HG03565 (cell line): ENCODE measurements around the gene MAST4.

Experiments
- ATAC-seq: cut with Tn5 transposase; IDR thresholded peaks from one replicate; pipeline ENCODE4 v1.9.1; 2021; ENCODE audit warnings: mild to moderate bottlenecking, moderate library complexity; ENCODE audit not compliant: unreplicated experiment

Gene MAST4

DNA sequence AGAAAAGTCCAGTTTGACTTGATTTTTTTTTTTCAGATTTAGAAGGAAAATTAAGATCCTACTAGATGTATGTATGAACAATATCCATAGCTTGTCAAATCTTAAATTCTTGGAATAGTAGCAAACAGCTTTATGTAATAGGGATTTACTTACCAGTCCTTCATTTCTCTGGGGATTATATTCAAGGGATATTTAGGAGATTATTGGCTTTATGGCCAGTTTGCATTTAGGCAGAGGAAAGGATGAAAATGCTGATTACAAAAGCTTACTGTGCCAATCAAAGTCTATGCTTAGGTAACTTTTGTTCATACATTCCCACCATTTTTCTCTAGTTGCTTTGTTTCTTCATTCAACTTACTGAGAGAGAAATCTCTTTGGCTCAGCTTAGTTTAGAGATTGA, 47.9 kb downstream of the MAST4 start:
- ATAC-seq, result no peak

DNA sequence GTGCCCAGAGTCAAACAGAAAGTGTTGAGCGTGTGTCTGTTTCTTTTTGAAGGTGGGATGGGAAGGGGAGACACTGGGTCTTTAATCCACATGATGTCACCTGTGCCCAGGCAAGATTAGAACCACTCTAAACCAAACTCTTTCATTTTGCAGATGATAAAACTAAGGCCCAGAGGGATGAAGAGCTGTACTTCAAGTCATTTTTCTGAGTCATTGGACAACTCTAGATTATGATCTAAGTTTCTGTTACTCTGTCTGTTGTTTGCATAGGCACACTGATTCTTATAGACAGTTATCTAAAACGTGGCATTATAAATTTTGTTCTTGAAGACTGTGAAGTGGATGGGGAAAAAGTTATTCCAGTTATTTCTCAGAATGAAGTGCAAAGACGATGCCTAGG, 48.8 kb downstream of the MAST4 start:
- ATAC-seq, result no peak

DNA sequence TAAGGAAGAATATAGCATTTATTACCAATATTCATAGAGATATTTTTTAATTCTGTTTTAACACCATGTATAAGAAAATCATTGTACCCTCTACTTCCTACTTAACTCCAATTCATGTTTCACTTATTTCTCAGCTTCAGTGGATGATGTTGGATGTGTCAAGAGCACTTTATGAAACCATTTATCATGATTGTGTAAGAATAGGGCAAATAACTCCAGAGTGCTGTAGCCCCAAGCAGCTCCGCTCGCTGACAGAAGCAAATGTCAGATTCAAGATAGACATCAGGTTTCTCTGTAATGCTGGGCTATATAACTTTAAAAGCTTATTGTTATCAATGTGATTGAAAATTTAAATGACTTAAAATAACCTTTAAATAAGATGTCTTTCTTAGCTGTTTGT, 50.4 kb downstream of the MAST4 start:
- no peak for ATAC-seq

DNA sequence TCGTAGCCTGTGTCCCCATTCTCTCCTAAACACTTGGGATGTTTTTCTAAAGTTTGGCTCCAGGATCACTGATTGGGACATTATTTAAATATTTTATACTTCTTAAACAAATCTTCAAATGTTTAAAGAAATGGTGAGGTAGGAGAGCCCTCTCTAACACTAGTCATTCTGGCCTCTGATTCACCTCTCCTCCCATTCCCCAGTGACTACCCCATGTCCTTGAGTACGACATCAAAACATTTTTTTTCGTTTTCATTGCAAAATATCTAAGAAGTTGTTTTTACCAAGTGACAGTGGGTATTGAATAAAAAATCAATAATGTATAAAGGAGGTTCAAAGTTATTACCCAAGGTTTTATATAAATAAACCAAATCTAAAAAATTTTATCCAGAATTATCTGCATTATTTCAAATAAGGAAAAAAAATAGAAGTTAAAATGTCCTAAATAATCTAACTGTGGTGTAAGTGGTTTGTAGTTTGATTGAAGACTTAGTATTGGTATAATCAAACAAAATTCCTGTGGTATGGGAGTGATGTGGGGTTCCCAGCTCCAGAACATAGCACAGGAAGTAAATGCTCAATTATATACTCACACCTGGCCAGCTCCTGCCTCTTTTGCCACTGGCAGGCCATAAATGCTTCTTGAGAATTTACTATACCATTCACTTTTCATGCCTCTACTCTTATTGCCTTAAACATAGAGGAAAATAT, 51.1 kb downstream of the MAST4 start:
- no peak for ATAC-seq

DNA sequence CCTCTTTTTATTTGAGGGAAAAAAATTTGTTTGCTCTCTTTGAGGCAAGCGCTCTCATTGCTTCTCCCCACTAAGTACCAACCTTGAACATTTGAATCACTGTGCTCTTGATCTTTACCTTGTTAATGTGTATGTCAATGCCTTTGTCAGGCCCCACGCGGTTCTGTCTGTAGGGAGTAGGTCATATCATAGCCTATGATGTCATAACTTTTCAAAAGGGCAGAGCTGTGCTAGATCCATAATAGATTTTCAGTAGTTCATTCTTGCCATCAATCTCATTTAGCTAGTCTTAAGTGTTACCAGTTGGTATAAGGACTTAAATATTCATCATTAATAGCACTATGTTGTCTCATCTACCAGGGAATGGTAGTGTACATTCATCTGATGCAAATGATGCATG, 56.6 kb downstream of the MAST4 start:
- ATAC-seq, result no peak

DNA sequence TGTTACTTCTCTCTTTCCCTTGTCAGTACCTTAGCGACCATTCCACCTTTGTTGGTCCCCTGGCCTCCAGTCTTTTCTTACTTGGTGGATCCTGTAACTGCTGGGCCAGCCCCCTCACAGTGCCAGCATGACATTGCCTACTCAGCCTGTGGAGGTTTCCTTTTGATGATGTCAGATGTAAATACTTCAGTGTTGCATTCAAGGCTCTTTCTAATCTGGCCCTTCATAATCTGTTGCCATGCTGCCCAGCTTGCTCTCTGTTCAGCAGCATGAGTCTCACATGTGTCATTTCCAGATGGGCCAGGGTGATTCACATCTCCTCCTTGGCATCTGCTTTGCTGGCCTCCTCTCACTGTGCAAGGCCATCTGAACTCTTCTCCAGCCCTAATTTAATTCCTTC, 57.1 kb downstream of the MAST4 start:
- no peak for ATAC-seq

DNA sequence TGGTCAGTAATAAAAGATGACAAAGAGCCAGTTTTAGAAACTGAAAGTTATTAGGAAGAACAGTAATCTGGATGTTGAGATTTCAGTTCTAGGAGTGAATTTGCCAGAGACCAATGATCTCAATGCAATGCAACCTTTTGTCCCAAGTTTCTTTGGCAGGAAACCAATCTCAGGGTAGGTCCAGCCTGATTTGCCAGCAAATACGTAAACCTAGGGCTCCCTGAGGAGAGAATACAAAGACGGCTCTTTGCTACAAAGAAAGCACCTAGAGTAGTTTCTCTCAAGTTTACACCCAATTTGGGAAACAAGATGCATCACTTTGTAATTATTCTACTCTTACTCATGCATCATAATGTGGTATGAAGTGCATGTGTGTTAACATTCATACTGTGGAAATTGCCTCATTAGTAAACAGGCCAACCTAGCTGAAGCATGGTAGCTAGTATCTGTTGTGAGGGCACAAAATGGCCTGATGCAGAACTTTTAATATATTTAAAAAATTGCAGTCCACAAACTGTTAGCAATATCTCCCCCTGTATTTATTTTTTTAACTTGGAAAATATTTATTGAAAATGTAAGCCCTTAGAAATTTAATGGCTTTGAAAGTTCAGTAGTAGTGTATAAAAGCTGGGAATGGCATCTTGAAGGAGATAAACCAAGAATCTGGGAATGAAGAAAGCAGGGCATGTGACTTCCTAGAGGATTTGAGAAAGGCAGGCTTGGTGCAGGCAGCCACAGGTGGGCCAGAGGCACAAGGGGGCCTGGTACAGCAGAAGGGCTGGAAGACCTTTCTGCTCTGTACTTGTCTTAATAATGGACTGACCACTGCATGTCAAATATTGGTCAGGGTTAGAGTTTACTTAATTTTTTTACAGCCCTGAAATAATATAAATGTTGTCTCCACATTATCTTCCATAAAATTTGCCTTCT, 59.5 kb downstream of the MAST4 start:
- ATAC-seq, result no peak

DNA sequence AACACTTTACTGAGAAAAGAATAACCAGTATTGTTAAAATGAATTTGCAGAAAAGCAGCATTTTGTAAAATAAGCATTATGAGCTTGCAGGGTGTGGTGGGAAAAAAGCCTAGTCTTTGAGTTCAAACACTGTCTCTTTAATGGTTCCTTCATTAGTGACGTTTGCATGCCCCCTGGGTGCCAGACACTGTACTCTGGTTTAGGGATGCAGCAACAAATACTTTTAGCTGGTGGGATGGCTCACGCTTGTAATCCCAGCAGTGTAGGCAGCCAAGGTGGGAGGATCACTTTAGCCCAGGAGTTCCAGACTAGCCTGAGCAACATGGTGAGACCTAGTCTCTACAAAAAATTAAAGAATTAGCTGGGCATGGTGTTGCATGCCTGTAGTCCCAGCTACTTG, 62.3 kb downstream of the MAST4 start:
- ATAC-seq, result no peak

DNA sequence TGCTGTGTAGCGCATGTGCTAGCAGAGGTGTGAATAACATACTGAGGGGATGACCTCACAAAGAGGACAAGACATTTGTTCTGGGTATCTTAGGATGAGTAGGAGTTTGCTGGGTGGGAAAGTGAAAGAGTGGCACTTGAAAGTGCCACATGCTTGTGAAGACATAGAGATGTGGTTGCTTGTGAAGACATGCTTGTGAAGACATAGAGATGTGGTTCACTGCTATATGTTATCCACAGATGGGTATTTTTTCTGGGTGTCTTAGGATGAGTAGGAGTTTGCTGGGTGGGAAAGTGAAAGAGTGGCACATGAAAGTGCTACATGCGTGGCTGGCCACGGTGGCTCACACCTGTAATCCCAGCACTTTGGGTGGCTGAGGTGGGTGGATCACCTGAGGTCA, 63.6 kb downstream of the MAST4 start:
- no peak for ATAC-seq

DNA sequence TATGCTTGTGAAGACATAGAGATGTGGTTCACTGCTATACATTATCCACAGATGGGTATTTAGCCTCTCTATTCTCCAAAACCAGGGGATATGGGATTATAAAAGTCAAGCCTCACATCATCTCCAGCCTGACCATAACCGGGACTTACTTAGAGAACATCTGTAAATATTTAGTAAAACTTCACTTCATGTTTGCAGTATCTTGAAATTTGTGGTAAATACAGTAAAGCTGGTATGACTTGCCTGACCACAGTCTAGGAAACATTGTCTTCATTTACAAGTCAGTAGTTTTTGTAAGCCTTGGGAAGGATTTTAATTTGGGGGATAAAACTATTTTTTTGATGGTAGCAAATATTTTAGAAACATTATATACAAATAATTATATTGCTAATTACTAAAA, 64.2 kb downstream of the MAST4 start:
- no peak for ATAC-seq

DNA sequence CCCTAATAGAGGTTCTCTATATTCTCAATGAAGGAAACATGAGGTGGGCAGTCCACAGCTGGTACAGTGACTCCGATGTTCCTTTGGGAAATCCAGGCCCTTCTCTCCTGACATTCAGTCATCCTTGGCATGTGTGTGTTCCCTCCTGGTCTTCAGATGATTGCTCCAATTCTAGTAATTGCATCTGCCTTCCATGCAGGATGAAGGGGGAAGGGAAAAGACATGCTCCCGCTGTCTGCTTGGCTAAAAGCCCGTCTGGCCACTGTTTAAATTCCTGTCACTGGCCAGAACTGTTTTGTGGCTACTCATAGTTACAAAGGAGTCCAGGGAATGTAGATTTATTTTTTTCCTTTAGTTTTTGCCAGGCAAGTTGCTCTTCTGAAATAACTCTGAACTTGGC, 65.0 kb downstream of the MAST4 start:
- ATAC-seq, result no peak

DNA sequence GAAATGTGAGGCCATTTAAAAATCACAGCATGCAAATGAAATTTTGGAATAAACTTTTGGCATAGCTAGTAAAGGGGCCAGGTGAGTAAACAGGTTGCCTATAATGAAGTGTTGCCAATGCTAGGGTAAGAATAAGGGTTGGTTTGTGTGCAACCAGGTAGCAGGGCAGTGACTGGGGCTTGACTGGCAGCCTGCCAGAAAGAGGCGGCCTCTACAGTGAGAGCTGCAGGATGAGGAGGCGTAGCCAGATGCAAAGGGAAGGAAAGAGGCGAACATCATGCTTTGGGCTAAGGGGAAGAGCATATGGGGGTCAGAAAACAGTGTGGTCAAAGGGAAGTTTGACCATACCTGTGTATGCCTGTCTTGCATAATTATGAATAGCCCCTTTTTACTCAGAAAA, 70.6 kb downstream of the MAST4 start:
- no peak for ATAC-seq

DNA sequence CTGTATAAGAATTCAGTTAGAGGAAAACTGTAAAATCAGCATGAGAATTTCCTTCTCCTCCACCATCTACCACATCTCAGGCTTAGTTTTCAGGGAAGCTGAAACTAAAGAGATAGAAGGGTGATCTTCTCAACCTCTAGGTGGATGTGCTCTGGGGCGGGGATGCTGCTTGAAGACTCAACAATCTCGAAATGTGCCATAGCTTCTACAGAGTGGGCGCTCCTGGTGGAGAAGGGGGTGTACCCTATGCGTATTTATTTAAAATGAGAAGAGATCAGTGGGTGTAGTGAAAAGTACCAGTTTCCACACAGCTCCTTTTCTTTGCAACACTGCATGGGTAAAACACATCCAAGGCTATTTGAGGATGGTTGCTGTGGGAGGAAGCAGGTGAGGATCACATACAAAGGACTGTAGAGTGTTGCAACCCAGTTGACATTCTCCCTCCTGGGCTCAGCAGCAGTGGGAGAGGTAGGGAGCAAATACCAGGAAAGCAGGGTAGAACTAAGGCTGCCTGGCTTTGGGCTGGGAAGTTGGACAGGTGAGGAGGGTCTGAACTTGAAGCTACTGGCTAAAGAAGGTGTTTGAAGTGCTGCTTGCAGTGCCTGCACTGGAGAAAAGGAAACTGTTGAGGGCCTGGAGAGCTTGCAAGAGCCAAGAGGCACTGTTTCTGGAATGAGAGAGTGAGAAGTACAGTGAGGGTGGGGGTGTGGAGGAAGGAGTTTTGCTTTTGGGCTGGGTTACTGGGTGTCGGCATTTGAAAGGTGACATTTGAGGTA, 73.1 kb downstream of the MAST4 start:
- ATAC-seq, result no peak

DNA sequence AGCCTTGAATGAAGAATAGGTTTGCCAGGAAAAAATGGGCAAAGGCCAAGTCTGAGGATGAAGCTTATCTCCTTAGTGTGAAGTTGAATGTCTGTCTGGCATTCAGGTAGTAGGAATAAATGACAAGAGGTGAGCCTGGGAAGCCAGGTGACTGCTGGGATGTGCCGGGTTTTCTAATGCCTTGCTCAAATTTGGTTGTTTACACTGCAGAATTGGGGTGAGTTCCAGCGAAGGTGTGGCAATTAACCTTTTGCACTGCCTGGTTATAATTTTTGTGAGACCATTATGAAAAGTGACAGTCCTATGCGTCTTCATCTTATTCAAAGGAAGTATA, 73.6 kb downstream of the MAST4 start:
- no peak for ATAC-seq

DNA sequence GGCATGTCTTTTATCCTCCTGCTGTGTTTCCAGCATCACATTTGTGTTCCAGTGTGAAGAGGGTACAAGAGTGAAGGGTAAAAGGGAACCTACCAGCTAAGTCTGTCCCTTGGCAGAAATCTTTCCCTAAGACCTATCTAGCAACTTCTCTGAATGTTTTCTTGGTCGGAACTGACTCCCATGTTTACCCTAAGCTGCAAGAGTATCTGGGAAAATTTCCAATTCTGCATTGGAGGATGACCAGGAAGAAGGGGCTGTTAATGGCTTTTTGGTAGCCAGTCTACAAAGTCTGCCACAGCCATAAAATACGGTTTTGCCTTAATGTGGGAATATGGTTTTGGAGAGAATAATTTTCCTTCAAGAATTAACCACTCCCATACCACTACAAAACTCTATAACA, 75.1 kb downstream of the MAST4 start:
- ATAC-seq, result no peak

DNA sequence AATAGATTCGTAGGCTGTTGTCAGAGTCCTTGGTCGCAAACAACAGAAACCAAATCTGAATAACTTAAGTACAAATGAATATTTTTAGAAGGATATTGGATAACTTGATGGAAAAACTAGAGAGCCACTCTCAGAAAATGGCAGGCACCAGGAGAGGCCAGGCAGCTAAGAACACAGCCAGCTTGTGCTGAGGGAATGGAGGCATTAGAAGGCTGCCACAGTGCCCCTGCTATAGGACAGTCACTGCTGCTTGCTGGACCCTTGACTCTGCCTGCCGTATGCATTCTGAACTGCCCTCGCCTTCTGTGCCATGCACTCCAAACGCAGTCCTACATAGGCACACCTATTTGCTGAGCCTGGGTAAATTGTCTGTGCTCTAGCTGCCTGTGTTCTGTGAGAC, 78.6 kb downstream of the MAST4 start:
- no peak for ATAC-seq

DNA sequence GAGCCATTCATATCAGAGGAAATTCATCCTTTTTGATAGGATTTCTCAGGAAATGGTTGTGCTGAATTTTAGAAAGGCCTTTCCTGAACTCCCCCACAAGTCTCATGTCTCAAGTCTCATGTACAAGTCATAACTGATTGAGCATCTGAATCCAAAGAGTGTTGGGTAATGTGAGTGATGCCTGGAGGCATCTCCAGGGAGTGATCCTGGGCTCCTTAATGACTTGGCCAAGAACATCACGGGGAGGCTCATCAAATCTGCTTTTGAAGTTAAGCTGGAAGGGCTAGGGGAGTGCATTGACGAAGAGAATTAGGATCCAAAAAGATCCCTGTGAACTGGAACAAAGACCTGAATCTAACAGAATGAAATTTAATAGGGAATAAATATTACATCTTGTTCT, 79.2 kb downstream of the MAST4 start:
- ATAC-seq, result no peak

DNA sequence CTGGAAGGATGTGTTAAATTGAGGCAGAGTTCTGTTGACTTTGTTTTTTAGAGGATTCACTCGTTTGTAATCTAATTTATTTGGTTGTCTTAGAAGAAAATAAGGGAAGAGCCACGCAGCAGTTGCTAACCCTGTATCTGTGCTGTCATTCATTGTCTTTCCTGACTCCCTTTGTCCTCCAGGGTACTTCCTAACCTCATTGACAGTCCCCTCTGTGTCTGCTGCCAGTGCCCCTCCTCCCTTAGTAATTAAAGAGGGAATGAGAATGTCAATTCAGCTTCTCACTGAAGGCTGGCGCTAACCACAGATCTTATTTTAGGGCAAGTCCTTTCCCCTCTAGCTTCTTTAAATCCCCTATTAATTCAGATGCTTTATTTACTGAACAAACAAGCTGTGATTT, 84.0 kb downstream of the MAST4 start:
- ATAC-seq, result no peak

DNA sequence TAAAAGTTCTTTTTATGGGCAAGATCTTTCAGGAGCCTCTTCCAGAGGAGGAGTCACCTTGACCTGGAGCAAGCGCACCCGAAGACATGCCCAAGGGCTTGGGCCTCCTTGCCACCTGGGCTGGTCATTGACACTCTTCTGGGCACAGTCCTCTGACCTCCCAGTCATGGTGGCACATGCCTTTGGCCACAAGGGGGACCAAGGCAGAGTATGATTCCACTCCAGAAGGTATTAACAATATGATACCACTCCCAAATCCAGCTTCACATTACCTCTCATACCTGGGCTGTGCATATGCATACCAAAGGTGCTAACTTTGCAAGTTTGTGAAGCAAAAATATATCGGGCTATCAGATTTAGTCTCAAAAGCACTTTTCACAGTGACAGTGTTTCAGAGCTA, 84.6 kb downstream of the MAST4 start:
- ATAC-seq, result no peak

DNA sequence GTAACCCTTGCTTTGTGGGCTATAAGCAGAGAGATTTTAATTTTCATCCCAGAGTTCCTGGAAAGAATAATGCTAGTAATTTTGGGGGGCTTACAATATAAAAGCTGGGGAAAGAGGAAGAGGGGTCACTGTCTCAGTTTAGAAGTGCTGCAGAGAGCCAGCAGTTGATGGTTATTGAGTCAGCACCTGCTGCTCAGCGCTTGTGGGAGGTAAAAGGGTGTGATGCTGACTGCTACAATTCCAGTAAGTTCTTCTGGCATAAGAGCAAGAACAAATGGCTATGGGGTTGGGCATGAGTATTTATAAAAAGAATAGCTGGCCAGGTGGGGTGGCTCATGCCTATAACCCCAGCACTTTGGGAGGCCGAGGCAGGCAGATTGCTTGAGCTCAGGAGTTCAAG, 88.5 kb downstream of the MAST4 start:
- no peak for ATAC-seq

DNA sequence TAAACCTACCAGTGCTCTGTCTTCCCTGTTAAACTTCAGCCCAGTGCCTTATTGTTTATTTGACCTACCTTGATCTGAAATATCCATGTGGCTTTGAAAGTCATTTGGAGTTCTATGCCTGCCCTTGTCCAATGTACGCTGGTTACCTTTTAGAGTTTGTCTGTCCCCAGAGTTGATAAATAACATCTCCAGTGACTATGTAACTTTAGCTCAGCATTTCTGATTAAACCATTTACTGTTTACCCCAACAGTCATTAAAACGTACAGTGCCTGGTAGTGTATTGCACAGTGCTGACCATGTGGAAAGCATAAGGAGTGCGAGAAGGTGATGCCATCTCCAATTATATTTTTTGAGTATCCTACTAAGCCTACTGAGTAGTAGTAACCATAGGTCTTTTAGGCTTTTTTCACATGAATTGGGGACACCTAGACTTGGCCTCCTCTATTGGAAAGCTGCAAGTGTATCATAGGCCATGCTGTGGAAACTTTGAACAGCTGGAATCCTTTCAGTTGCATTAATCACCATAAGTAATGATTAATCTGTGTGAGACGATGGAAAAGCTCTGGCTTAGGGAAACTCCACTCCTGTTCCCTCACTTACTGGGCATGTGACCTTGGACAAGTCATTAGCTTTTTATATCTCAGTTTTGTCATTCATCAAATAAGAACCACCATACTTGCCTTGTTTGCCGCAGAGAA, 93.5 kb downstream of the MAST4 start:
- ATAC-seq, result no peak
